LNCaP clone FGC (cell line): ENCODE data around the gene TP53I13.
A peak's percentile ranks its signal among the peaks of the same experiment; 100 is the strongest.

Experiments
- DNase-seq: peaks from one replicate; pipeline ENCODE4 v3.0.0-alpha.2; 2011; ENCODE audit warnings: low read depth
- H3K4me3 ChIP-seq: 2 replicates; pipeline ENCODE4 v1.5.1; 2011; ENCODE audit warnings: mild to moderate bottlenecking, low read depth, low read length, control low read depth
- CTCF ChIP-seq: IDR thresholded peaks from 2 replicates; pipeline ENCODE4 v1.5.1; 2012; ENCODE audit warnings: mild to moderate bottlenecking; ENCODE audit not compliant: control insufficient read depth, insufficient read depth; ENCODE audit errors: extremely low read depth

Gene TP53I13

GRCh38 chr17:29567304-29567553 lies 1.3 kb upstream of the TP53I13 start:
- DNase-seq = no peak
- peak overlapping the region; percentile 77 for H3K4me3 ChIP-seq
- no peak for TF ChIP-seq CTCF

- H3K4me3 ChIP-seq = peak overlapping the region; percentile 77
These were observed 759 bp upstream of the TP53I13 start for GRCh38 chr17:29567554-29568330.

GRCh38 chr17:29569245-29569950 lies 897 bp downstream of the TP53I13 start:
- no peak for DNase-seq

More at GRCh38 chr17:29567554-29568330, 759 bp upstream of the TP53I13 start:
- DNase-seq = no peak
- peak; percentile 32; the same call in 1 of the 2 replicates for TF ChIP-seq CTCF

GRCh38 chr17:29570521-29570920 lies 2.0 kb downstream of the TP53I13 start:
- H3K4me3 ChIP-seq = no peak overlapping the region
- no peak for TF ChIP-seq CTCF
- no peak for DNase-seq

More at GRCh38 chr17:29569245-29569950, 897 bp downstream of the TP53I13 start:
- peak overlapping the region; percentile 77 for H3K4me3 ChIP-seq
- TF ChIP-seq CTCF = no peak

DNA sequence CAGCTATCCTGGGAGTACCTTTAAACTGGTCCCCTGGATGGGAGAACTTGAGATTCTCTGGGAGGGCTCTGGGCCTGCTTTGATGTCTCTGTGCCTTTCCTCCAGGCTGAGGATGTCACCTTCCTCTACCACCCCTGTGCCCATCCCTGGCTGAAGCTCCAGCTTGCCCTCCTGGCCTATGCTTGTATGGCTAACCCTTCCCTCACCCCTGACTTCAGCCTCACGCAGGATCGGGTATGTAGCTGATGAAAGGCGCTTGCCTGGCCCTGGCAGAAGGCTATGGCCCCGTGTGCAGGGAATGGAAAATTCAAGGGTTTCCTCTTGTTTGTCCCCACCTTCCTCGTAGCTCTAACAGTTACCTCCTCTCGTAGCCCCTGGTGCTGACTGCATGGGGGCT lies 3.0 kb downstream of the TP53I13 start:
- H3K4me3 ChIP-seq = no peak overlapping the region
- DNase-seq = no peak
- no peak for TF ChIP-seq CTCF

DNA sequence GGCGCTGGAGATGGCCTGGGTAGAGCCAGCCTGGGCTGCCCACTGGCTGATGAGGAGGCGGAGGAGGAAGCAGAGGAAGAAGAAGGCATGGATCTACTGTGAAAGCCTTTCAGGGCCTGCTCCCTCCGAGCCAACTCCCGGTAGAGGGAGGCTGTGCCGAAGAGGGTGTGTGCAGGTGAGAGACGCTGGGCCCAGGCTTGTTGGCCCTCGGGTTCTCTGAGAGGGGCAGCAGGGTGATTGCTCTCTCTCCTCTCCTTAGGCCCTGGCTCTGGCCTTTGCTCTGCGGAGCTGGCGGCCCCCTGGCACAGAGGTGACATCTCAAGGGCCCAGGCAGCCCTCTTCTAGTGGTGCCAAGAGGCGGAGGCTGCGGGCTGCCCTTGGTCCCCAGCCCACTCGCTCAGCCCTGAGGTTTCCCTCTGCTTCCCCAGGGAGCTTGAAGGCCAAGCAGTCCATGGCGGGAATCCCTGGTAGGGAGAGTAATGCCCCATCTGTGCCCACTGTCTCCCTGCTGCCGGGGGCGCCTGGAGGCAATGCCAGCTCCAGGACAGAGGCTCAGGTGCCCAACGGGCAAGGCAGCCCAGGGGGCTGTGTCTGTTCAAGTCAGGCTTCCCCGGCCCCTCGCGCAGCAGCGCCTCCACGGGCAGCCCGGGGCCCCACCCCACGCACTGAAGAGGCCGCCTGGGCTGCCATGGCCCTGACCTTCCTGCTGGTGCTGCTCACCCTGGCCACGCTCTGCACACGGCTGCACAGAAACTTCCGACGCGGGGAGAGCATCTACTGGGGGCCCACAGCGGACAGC lies 3.6 kb downstream of the TP53I13 start:
- no peak overlapping the region for H3K4me3 ChIP-seq
- no peak for TF ChIP-seq CTCF
- no peak for DNase-seq
